Measurements from ENCODE around the gene NEURL1. TPM values are rescaled to one million over a fixed set of nuclear protein-coding genes. Genes with fewer than 3 reads are reported as not detected.

NEURL1 gene
- total RNA-seq, 1 donor from 2014 or later, result 1.3 TPM

DNA sequence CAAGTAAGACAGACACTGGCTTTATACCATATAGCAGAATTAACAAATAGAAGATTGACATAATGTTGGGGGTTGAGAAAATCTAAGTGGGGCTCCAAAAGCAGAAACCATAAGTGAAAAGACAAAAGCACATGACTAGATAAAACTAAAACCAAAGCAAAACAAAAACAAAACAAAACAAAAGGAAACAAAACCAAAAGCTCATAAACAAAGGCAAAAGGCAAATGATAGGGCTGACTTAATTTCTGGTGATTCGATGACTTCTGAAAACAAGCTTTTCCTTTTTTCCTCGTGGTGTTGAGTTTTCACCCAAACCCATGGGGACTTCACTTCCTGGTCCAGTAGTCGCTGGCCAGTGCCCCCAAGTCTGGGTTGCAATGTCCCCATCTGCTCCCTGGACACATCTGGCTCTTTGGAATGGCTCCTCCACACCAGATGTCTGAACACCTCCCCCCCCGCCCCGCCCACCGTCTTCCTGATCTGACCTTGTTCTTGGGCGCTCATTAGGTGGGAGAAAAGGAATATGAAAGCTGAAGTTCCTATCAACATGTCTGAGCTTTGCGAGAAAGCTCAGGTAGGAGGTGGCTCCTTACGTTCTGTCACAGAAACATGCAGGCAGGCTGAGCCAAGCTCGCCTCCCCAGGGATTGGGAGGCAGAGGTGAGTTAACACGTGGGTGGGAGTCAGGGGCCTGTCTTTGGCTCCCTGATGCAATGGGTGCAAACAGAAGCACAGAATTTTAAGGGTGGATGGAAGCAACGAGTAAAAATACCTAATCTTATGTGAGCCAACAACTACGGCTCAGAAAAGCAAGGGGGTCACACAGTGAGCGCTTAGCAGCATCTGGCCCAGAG, 121.0 kb downstream of the NEURL1 start:
- DNase-seq (ENCODE audit: low read depth), result no peak
- TF ChIP-seq, protein P1, sequence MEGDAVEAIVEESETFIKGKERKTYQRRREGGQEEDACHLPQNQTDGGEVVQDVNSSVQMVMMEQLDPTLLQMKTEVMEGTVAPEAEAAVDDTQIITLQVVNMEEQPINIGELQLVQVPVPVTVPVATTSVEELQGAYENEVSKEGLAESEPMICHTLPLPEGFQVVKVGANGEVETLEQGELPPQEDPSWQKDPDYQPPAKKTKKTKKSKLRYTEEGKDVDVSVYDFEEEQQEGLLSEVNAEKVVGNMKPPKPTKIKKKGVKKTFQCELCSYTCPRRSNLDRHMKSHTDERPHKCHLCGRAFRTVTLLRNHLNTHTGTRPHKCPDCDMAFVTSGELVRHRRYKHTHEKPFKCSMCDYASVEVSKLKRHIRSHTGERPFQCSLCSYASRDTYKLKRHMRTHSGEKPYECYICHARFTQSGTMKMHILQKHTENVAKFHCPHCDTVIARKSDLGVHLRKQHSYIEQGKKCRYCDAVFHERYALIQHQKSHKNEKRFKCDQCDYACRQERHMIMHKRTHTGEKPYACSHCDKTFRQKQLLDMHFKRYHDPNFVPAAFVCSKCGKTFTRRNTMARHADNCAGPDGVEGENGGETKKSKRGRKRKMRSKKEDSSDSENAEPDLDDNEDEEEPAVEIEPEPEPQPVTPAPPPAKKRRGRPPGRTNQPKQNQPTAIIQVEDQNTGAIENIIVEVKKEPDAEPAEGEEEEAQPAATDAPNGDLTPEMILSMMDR (IDR thresholded peaks at IDR 0.05; ENCODE audit: insufficient read depth, low read length, poor library complexity, severe bottlenecking), result no peak
- no peaks in the 10 kb centered on the region for H3K36me3 ChIP-seq (ENCODE audit: control insufficient read depth, insufficient read depth, low read length)
- no peaks in the 10 kb centered on the region for H3K27me3 ChIP-seq (ENCODE audit: control insufficient read depth, insufficient read depth, low read length)
- no peak overlapping the region for H3K4me3 ChIP-seq (ENCODE audit: low read depth, low read length)

DNA sequence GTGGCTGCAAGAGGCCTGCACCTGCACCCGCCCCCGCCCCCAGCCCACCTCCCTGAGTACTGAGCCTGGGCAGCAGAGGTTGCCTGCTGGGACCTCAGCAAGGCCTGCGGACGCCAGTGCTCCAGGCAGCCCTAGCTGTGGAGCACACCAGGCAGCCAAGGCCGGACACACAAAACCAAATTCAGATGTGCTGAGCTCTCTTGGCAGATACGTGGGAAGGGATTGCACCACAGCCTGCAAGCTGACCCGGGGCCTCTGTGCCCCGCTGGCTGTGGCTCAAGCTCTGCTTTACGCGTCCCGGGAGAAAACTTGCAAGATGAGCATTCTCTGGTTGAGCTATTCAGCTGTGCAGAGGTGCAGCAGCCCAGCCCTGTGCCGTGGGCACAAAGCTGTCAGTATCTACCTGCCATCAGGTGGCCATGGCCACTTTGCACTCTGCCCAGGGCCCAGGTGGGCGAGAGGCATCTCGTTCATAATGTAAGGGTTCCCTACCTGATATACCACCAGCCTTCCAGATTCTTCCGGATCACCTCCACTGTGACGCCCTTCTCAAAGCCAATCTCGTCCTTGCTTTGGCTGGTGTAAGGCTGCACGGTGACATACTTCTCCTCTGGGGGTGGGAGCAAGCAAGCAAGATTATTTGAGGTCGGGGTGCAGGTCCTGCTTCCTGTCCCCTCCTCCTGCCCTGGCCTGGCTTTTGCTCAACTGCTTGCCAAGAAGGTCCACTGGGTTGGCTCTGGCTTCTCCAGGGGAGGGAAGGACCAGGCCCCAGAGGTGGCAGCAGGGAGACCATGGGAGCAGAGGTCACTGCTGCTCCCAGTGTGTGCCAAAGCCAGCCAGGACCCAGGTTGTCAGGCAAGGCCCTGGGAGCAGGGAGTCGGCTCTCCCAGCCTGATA, 123.4 kb downstream of the NEURL1 start:
- DNase-seq (ENCODE audit: low read depth), result no peak
- no peaks in the 10 kb centered on the region for H3K36me3 ChIP-seq (ENCODE audit: control insufficient read depth, insufficient read depth, low read length)
- no peak overlapping the region for H3K4me3 ChIP-seq (ENCODE audit: low read depth, low read length)
- no peaks in the 10 kb centered on the region for H3K27me3 ChIP-seq (ENCODE audit: control insufficient read depth, insufficient read depth, low read length)
- TF ChIP-seq, protein P1 (IDR thresholded peaks at IDR 0.05; ENCODE audit: insufficient read depth, low read length, poor library complexity, severe bottlenecking), result no peak

DNA sequence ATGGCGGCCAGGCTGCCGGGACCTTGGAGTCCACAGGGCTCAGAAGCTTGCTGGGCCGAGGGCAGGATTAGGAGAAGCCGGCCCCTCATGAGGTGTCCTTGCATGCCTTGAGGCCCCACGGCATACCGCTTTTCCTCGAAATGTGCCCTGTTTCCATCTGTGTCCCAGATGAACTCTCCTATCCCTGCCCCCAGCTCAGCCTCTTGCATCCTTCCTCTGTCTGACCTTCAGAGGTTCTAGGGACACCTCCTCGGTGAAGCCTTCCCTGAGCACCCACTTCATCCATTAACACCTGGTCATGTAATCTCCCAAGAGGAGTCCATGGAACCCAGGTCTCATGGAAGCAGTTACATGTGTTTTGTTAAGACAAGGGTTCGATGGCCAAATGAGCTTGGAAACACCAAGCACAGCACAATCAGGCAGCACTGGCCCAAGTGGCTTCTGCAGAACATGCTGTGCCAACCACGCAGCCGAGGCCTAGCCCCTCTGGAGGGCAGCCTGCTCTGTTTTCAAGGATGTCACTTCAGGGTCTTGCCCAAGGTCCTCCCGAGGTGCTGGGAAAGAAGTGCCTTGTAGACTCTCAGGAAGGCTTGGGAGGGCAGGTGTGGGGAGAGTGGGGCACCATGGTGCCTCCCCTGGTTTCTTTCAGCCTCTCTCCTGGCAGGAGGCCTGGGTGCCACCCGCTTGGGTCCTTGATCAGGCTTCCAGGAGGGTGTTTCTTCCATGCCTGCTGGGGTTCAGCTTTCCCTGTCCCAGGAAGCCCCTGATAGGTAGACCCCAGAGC, 124.3 kb downstream of the NEURL1 start:
- TF ChIP-seq, protein P1 (IDR thresholded peaks at IDR 0.05; ENCODE audit: insufficient read depth, low read length, poor library complexity, severe bottlenecking), result no peak
- no peak for DNase-seq (ENCODE audit: low read depth)
- no peaks in the 10 kb centered on the region for H3K36me3 ChIP-seq (ENCODE audit: control insufficient read depth, insufficient read depth, low read length)
- H3K27me3 ChIP-seq (ENCODE audit: control insufficient read depth, insufficient read depth, low read length), result no peaks in the 10 kb centered on the region
- H3K4me3 ChIP-seq (ENCODE audit: low read depth, low read length), result no peak overlapping the region

DNA sequence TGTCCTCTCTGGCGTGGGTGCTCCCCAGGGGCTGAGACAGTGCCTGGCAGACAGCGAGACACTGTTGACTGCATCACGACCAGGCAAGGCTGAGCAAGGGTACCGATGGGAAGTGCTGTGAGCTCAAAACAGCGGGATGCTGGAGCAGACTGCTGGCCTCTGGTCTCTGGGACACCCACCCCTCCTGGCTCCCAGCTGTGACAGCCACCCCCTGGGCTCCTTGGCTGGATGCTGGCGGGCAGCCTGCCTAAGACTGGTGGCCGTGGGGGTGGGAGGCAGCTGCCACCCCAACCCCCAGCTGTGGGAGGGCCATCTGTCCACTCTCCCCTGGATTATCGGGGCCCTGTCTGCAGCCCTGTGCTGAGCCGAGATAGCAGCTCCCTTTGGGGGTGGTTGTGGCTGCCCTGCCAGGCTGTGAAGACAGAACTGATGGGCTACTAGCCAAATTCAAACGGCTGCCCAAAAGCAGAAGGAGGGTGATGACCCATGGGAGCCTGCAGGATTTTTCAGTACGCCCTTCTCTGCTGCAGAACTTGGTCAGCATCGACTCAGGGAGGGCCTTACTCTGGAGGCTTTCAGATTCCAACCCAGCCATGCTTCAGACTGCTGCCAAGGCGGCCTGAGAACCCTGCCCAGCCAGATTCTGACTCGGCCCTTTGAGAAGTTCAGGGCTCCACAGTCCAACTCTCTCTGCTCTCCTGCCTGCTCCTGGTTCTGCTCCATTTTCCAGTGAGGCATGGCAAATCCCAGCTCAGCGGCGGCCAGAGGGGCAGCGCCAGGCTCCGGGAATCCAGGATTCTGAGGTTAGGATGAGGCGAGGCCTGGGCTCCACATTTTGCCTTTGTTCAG, 125.3 kb downstream of the NEURL1 start:
- TF ChIP-seq, protein P1 (IDR thresholded peaks at IDR 0.05; ENCODE audit: insufficient read depth, low read length, poor library complexity, severe bottlenecking), result no peak
- H3K27me3 ChIP-seq (ENCODE audit: control insufficient read depth, insufficient read depth, low read length), result no peaks in the 10 kb centered on the region
- no peak overlapping the region for H3K4me3 ChIP-seq (ENCODE audit: low read depth, low read length)
- H3K36me3 ChIP-seq (ENCODE audit: control insufficient read depth, insufficient read depth, low read length), result no peaks in the 10 kb centered on the region
- no peak for DNase-seq (ENCODE audit: low read depth)
